Lung (tissue), 12 donors: ENCODE results near the gene POU5F1. TPM values are rescaled to one million over a fixed set of nuclear protein-coding genes. Genes with fewer than 3 reads are reported as not detected.

Experiments used
- ATAC-seq: fragments of 200-7000 bp; cut with Tn5 transposase; one replicate; pipeline ENCODE4 v1.9.1; 2020; ENCODE audit warnings: moderate number of reproducible peaks; ENCODE audit not compliant: insufficient read depth, low FRiP score
- DNase-seq, 3 donors: peaks; one replicate each; pipeline ENCODE4 v3.0.0-alpha.2; 2013 to 2017
- H3K27ac ChIP-seq, 2 donors: one replicate each; pipeline ENCODE4 v1.5.1; 2013; ENCODE audit warnings: mild to moderate bottlenecking in 2 of 2, moderate library complexity in 2 of 2, control low read depth in 1 of 2, inconsistent platforms in 1 of 2, low read depth in 1 of 2, low read length in 1 of 2
- H3K27me3 ChIP-seq, 3 donors: one replicate each; pipeline ENCODE4 v1.5.1; 2013; ENCODE audit warnings: low read length in 2 of 3; ENCODE audit not compliant: control insufficient read depth in 3 of 3, insufficient read depth in 3 of 3
- H3K36me3 ChIP-seq, 4 donors: one replicate each; pipeline ENCODE4 v1.5.1; 2013; ENCODE audit warnings: low read length in 4 of 4, mild to moderate bottlenecking in 1 of 4, moderate library complexity in 1 of 4; ENCODE audit not compliant: control insufficient read depth in 4 of 4, insufficient read depth in 4 of 4
- H3K4me1 ChIP-seq, 5 donors: one replicate each; pipeline ENCODE4 v1.5.1; 2013; ENCODE audit warnings: low read length in 5 of 5, mild to moderate bottlenecking in 2 of 5, moderate library complexity in 1 of 5; ENCODE audit not compliant: control insufficient read depth in 5 of 5, insufficient read depth in 5 of 5
- H3K4me3 ChIP-seq: one replicate; pipeline ENCODE4 v1.5.1; 2013; ENCODE audit warnings: mild to moderate bottlenecking, control low read depth, moderate library complexity
- H3K9ac ChIP-seq, 2 donors: one replicate each; pipeline ENCODE4 v1.5.1; 2013; ENCODE audit warnings: low read length in 2 of 2, control low read depth in 1 of 2; ENCODE audit not compliant: insufficient read depth in 1 of 2
- H3K9me3 ChIP-seq, 4 donors: one replicate each; pipeline ENCODE4 v1.5.1; 2013; ENCODE audit warnings: low read length in 3 of 4, mild to moderate bottlenecking in 1 of 4, moderate library complexity in 1 of 4; ENCODE audit not compliant: control insufficient read depth in 4 of 4, insufficient read depth in 3 of 4
- CTCF ChIP-seq: IDR thresholded peaks from 2 replicates; pipeline ENCODE4 v1.5.1; 2012; ENCODE audit warnings: mild to moderate bottlenecking; ENCODE audit errors: control extremely low read depth, extremely low read depth
- WGBS, 2 donors: extraction: QIAGEN DNeasy Blood & Tissue Kit; methylation state at CpG; one replicate each; pipeline ENCODE4 v1.1.7; 2013; 5-methylcytosine and 5-hydroxymethylcytosine counted together
- polyA plus RNA-seq, 2 donors: library from polyadenylated mRNA; stranded (reverse); fragments of 200-250 nt; gene quantifications; one replicate each; pipeline ENCODE4 v1.2.1, GENCODE V29; 2013
- total RNA-seq, 2 donors: library from RNA; depleted of rRNA in 1 of 2; stranded (reverse); fragments of >200 nt in 1 of 2; gene quantifications; one replicate each; pipeline ENCODE4 v1.2.1, GENCODE V29; 2014 to 2021
- donor health status: control.
- donor health status: control.
- donor health status: Bipolar disorder and iron deficiency.
- donor health status: healthy.
- donor health status: DM: yes; HTN: yes; CAD: no.

POU5F1 gene
- total and polyA plus RNA-seq, 4 donors = 1.5 to 19.5 (median 2.4) TPM

- Histone ChIP-seq H3K27me3 (no peaks in the 10 kb centered on the region), H3K27ac (peak within 1 kb of the TSS; percentile 12 to 65), H3K9ac (peak within 1 kb of the TSS; percentile 63 to 88), H3K36me3 (peaks cover 0 to 12% (median 10%) of the 10 kb centered on the region in 4 donors), H3K4me1 (peaks cover 3 to 21% (median 9%) of the 10 kb centered on the region in 5 donors), H3K4me3 (peak within 1 kb of the TSS; percentile 77), H3K9me3 (no peaks in the 10 kb centered on the region)
- no peak for TF ChIP-seq CTCF
- 0% methylated on average over 65 of the region's 65 CpGs for WGBS, 2 donors
- DNase-seq (peak; percentile 100), ATAC-seq (peak; percentile 97)
Measured at GRCh38 chr6:31158140-31158862, 12.2 kb downstream of the POU5F1 start, which contains the start of gene TCF19. Gene TCF19, plus strand, starts transcription at chr6:31158589. Its CDS starts 881 bp downstream, at chr6:31159470.

GRCh38 chr6:31157513-31158139 is 12.9 kb downstream of the POU5F1 start, which contains the start of gene CCHCR1:
Gene CCHCR1, minus strand, starts transcription at chr6:31157802. Its CDS starts 202 bp downstream, at chr6:31157600.
- H3K9me3 ChIP-seq = no peaks in the 10 kb centered on the region
- H3K36me3 ChIP-seq = peaks cover 0 to 12% (median 8%) of the 10 kb centered on the region in 4 donors
- peak within 1 kb of the TSS; percentile 12 to 65 for H3K27ac ChIP-seq
- WGBS, 2 donors = 12 to 13% methylated on average over 14 of the region's 14 CpGs
- no peaks in the 10 kb centered on the region for H3K27me3 ChIP-seq
- no peak for TF ChIP-seq CTCF
- ATAC-seq (peak; percentile 13), DNase-seq (peak in 1 of 3 donors; percentile 7)
- H3K4me1 ChIP-seq = peaks cover 3 to 21% (median 9%) of the 10 kb centered on the region in 5 donors
- H3K4me3 ChIP-seq = peak within 1 kb of the TSS; percentile 77
- H3K9ac ChIP-seq = peak within 1 kb of the TSS; percentile 63 to 88

- Histone ChIP-seq H3K36me3 (peaks cover 0 to 7% (median 3%) of the 10 kb centered on the region in 4 donors), H3K4me1 (peaks cover 3 to 21% (median 9%) of the 10 kb centered on the region in 5 donors), H3K27ac (no peak overlapping the region), H3K9ac (no peak overlapping the region), H3K27me3 (no peaks in the 10 kb centered on the region), H3K4me3 (no peak overlapping the region), H3K9me3 (no peaks in the 10 kb centered on the region)
- TF ChIP-seq CTCF = no peak
- DNase-seq (no peak), ATAC-seq (no peak)
- 94 to 97% methylated on average over 7 of the region's 7 CpGs for WGBS, 2 donors
Measured at GRCh38 chr6:31156641-31157040, 13.8 kb downstream of the POU5F1 start.
